LNCaP clone FGC (cell line): ENCODE results near the gene GPR157.
"Not testable (repeated sequence)": the region's sequence is repeated elsewhere in the genome, so short reads cannot be mapped to it uniquely, and the experiment has no call there.

Source experiments
- DNase-seq: peaks from one replicate; pipeline ENCODE4 v3.0.0-alpha.2; 2011; ENCODE audit warnings: low read depth
- H3K4me3 ChIP-seq: 2 replicates; pipeline ENCODE4 v1.5.1; 2011; ENCODE audit warnings: mild to moderate bottlenecking, low read depth, low read length, control low read depth
- CTCF ChIP-seq: IDR thresholded peaks from 2 replicates; pipeline ENCODE4 v1.5.1; 2012; ENCODE audit warnings: mild to moderate bottlenecking; ENCODE audit not compliant: control insufficient read depth, insufficient read depth; ENCODE audit errors: extremely low read depth

Gene GPR157

GRCh38 chr1:9146156-9146555, 17.3 kb upstream of the GPR157 start:
- no peak for DNase-seq
- H3K4me3 ChIP-seq = no peak overlapping the region
- TF ChIP-seq CTCF = no peak

DNA sequence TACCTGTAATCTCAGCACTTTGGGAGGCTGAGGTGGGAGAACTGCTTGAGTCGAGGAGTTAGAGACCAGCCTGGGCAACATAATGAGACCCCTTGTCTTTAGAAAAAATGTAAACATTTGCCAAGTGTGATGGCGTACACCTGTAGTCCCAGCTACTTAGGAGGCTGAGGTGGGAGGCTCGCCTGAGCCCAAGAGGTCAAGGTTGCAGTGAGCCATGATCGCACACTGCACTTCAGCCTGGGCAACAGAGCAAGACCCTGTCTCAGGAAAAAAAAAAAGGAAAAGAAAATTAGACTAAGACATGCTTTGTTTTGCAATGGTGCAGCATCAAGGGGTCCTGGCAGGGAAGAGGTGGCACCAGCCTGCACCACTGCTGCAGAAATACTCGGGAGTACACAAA, 16.8 kb upstream of the GPR157 start:
- TF ChIP-seq CTCF = no peak
- no peak overlapping the region for H3K4me3 ChIP-seq
- DNase-seq = no peak

DNA sequence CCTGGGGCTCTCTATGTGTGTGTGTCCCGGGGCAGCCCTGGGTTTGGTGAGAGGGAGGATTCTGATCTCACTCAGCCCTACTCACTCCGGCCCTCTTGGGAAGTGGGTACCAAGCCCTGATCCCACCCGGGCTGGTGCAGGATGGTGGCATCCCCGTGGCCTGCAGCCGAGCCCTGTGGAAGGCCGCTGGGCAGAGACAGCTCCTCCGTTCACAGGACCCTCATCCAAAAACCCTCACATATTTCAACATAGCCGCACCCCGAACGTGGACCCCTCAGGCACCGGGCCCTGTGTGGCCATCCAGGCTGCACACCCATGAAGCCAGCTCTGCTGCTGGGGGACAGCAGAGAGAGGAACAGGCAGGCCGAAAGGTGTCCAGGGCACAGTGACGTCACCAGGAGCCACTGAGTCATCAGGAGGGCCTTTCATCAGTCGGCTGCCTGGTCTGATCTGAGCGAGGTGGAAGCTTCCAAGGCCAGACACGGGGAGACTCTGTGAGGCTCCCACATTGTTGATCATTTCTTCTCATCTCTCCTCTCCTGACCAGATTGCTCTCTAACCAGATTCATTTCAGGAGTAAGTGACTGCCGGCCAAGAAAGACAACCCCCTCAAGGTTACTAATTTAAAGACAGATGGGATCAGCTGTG, 16.2 kb upstream of the GPR157 start:
- DNase-seq = no peak
- no peak for TF ChIP-seq CTCF
- no peak overlapping the region for H3K4me3 ChIP-seq

- not testable (repeated sequence) for DNase-seq, H3K4me3 ChIP-seq
Measured at GRCh38 chr1:9144494-9144893, 15.6 kb upstream of the GPR157 start.

GRCh38 chr1:9143250-9143649, 14.3 kb upstream of the GPR157 start:
- no peak for DNase-seq
- no peak overlapping the region for H3K4me3 ChIP-seq
- TF ChIP-seq CTCF = no peak

DNA sequence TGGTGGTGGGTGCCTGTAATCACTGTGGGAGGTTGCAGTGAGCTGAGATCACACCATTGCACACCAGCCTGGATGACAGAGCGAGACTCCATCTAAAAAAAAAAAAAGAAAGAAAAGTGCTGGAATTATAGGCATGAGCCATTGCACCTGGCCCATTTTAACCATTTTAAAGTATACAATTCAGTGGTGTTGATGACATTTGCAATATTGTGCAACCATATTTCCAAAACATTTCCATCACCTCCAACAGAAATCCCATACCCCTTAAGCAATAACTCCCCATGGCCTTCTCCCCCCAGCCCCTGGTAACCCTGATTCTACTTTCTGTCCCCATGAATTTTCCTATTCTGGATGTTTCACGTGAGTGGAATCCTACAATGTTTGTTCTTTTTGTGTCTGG, 11.0 kb upstream of the GPR157 start:
- no peak for TF ChIP-seq CTCF

GRCh38 chr1:9136932-9137331, 8.0 kb upstream of the GPR157 start:
- no peak overlapping the region for H3K4me3 ChIP-seq
- DNase-seq = no peak
- TF ChIP-seq CTCF = no peak

More for the DNA sequence above, 11.0 kb upstream of the GPR157 start:
- no peak for DNase-seq
- no peak overlapping the region for H3K4me3 ChIP-seq
